Karpas-422 (cell line): ENCODE results near the gene ZNF784. TPM values are rescaled to one million over a fixed set of nuclear protein-coding genes. Genes with fewer than 3 reads are reported as not detected.

Source experiments
- DNase-seq: peaks from one replicate; pipeline ENCODE4 v3.0.0-alpha.2; 2015
- H2AFZ ChIP-seq: fragments of 200-600 bp; sonication (generic); 2 replicates; pipeline ENCODE4 v1.6.1; 2014; ENCODE audit warnings: antibody characterized with exemption, low read length, mixed read lengths
- H3K27ac ChIP-seq: fragments of 200-600 bp; sonication (generic); 2 replicates; pipeline ENCODE4 v1.5.1; 2014; ENCODE audit warnings: mild to moderate bottlenecking, low read length, moderate library complexity
- H3K27me3 ChIP-seq: fragments of 200-600 bp; sonication (generic); 2 replicates; pipeline ENCODE4 v1.6.1; 2014; ENCODE audit warnings: low read length, mixed read lengths
- H3K36me3 ChIP-seq: fragments of 200-600 bp; sonication (generic); 2 replicates; pipeline ENCODE4 v1.6.1; 2014; ENCODE audit warnings: low read length, mixed read lengths; ENCODE audit not compliant: insufficient read depth
- H3K4me1 ChIP-seq: fragments of 200-600 bp; sonication (generic); 2 replicates; pipeline ENCODE4 v1.6.1; 2014; ENCODE audit warnings: mild to moderate bottlenecking, low read length, mixed read lengths
- H3K4me2 ChIP-seq: fragments of 200-600 bp; sonication (generic); 2 replicates; pipeline ENCODE4 v1.6.1; 2014; ENCODE audit warnings: low read length, low read depth, mild to moderate bottlenecking; ENCODE audit not compliant: poor library complexity, severe bottlenecking
- H3K4me3 ChIP-seq: fragments of 200-600 bp; sonication (generic); 2 replicates; pipeline ENCODE4 v1.5.1; 2014; ENCODE audit warnings: mild to moderate bottlenecking, antibody characterized with exemption, low read length, mixed read lengths
- H3K79me2 ChIP-seq: fragments of 200-600 bp; sonication (generic); 2 replicates; pipeline ENCODE4 v1.6.1; 2014; ENCODE audit warnings: mild to moderate bottlenecking, low read length, mixed read lengths
- H3K9ac ChIP-seq: fragments of 200-600 bp; sonication (generic); 2 replicates; pipeline ENCODE4 v1.6.0; 2014; ENCODE audit warnings: low read length
- H3K9me2 ChIP-seq: fragments of 200-600 bp; sonication (generic), shearing (Covaris generic); replicated peaks from 2 replicates; pipeline ENCODE4 v1.6.0; 2014; ENCODE audit warnings: mild to moderate bottlenecking, low read length, moderate library complexity; ENCODE audit not compliant: insufficient read depth
- H3K9me3 ChIP-seq: fragments of 300-700, 200-600 bp; sonication (generic); 2 replicates; pipeline ENCODE4 v1.6.1; 2014; ENCODE audit warnings: low read length, mixed read lengths
- H4K20me1 ChIP-seq: fragments of 200-600 bp; sonication (generic); 2 replicates; pipeline ENCODE4 v1.6.1; 2014; ENCODE audit warnings: mild to moderate bottlenecking, antibody characterized with exemption, low read length, low read depth; ENCODE audit not compliant: insufficient read depth
- total RNA-seq: library from RNA; depleted of rRNA; stranded (reverse); fragments of >200 nt; shearing (Covaris generic); gene quantifications from 2 replicates; pipeline ENCODE4 v1.2.3, GENCODE V29; 2014; ENCODE audit warnings: low replicate concordance

The ZNF784 gene
- total RNA-seq, 1 experiment from 2014 or later: 2.8 TPM

- Histone ChIP-seq H3K36me3 (peaks cover 15% of the 10 kb centered on the region), H3K9me2 (no peaks in the 10 kb centered on the region)
Measured at GRCh38 chr19:55648585-55649267, 24.4 kb upstream of the ZNF784 start.

GRCh38 chr19:55647732-55648584 lies 23.6 kb upstream of the ZNF784 start, which contains the start of gene CCDC106:
CCDC106 (plus strand) TSS chr19:55648212; CDS start chr19:55649047, 835 bp downstream.
- H3K4me3 ChIP-seq: peak within 1 kb of the TSS; percentile 67
- no peaks in the 10 kb centered on the region for H3K9me2 ChIP-seq
- H4K20me1 ChIP-seq: no peaks in the 10 kb centered on the region; the same call in 1 of the 2 replicates
- peak within 1 kb of the TSS; percentile 96 for H3K27ac ChIP-seq
- H3K27me3 ChIP-seq: no peaks in the 10 kb centered on the region
- H2AFZ ChIP-seq: no peak within 1 kb of the TSS; the same call in 1 of the 2 replicates
- H3K4me2 ChIP-seq: peak within 1 kb of the TSS; percentile 74
- no peaks in the 10 kb centered on the region for H3K9me3 ChIP-seq
- peak; percentile 92 for DNase-seq
- peaks cover 51% of the 10 kb centered on the region for H3K4me1 ChIP-seq
- H3K79me2 ChIP-seq: peaks cover 43% of the 10 kb centered on the region
- H3K9ac ChIP-seq: peak within 1 kb of the TSS; percentile 87
- H3K36me3 ChIP-seq: peaks cover 15% of the 10 kb centered on the region

More at GRCh38 chr19:55648585-55649267, 24.4 kb upstream of the ZNF784 start:
- no peak for DNase-seq
- Histone ChIP-seq H3K79me2 (peaks cover 35% of the 10 kb centered on the region), H3K9ac (peak overlapping the region; percentile 87), H3K27me3 (no peaks in the 10 kb centered on the region), H4K20me1 (no peaks in the 10 kb centered on the region; the same call in 1 of the 2 replicates), H3K4me1 (peaks cover 49% of the 10 kb centered on the region), H3K4me3 (peak overlapping the region; percentile 67), H3K9me3 (no peaks in the 10 kb centered on the region), H3K4me2 (peak overlapping the region; percentile 74), H3K27ac (peak overlapping the region; percentile 96), H2AFZ (no peak overlapping the region)

GRCh38 chr19:55646889-55647731 lies 22.7 kb upstream of the ZNF784 start:
- Histone ChIP-seq H3K4me3 (peak overlapping the region; percentile 67), H3K36me3 (peaks cover 15% of the 10 kb centered on the region), H3K9me3 (no peaks in the 10 kb centered on the region), H3K9ac (peak overlapping the region; percentile 87), H3K4me2 (peak overlapping the region; percentile 74), H3K4me1 (peaks cover 58% of the 10 kb centered on the region), H3K79me2 (peaks cover 51% of the 10 kb centered on the region), H3K27me3 (no peaks in the 10 kb centered on the region), H3K9me2 (no peaks in the 10 kb centered on the region), H2AFZ (no peak overlapping the region), H3K27ac (peak overlapping the region; percentile 96), H4K20me1 (no peaks in the 10 kb centered on the region; the same call in 1 of the 2 replicates)
- peak; percentile 94 for DNase-seq

- no peaks in the 10 kb centered on the region for H3K9me2 ChIP-seq
- H3K79me2 ChIP-seq: peaks cover 61% of the 10 kb centered on the region
- H3K9ac ChIP-seq: peak overlapping the region; percentile 99
- no peaks in the 10 kb centered on the region for H3K27me3 ChIP-seq
- H3K4me1 ChIP-seq: peaks cover 59% of the 10 kb centered on the region
- H3K4me2 ChIP-seq: peak overlapping the region; percentile 93
- no peak for DNase-seq
- no peaks in the 10 kb centered on the region; the same call in 1 of the 2 replicates for H4K20me1 ChIP-seq
- peaks cover 15% of the 10 kb centered on the region for H3K36me3 ChIP-seq
- H3K9me3 ChIP-seq: no peaks in the 10 kb centered on the region
- H3K27ac ChIP-seq: peak overlapping the region; percentile 96
- H2AFZ ChIP-seq: no peak overlapping the region
- peak overlapping the region; percentile 95 for H3K4me3 ChIP-seq
Measured at GRCh38 chr19:55645512-55645881, 21.1 kb upstream of the ZNF784 start.

DNA sequence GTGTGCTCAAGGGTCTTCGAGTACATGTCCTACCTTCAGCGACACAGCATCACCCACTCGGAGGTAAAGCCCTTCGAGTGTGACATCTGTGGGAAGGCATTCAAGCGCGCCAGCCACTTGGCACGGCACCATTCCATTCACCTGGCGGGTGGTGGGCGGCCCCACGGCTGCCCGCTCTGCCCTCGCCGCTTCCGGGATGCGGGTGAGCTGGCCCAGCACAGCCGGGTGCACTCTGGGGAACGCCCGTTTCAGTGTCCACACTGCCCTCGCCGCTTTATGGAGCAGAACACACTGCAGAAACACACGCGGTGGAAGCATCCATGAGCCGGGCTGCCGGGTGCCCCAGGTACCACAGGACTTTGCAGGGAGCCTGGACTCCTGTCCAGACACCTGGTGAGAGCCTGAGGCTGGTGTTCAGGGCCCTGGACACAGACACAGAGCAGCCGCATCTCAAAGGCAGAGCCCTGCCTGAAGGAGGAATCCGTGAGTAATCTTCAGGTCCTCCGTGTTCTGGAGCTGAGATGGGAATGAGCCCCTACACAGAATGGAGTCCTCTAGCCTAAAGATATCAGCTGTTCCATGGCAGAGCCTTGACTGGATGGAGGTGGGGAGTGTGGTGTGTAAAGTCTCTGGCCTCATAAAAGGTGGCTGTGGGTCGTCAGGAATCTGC lies 20.6 kb upstream of the ZNF784 start:
- Histone ChIP-seq H3K27me3 (no peaks in the 10 kb centered on the region), H4K20me1 (no peaks in the 10 kb centered on the region; the same call in 1 of the 2 replicates), H3K4me2 (peak overlapping the region; percentile 93), H2AFZ (no peak overlapping the region), H3K27ac (peak overlapping the region; percentile 96), H3K79me2 (peaks cover 61% of the 10 kb centered on the region), H3K36me3 (peaks cover 15% of the 10 kb centered on the region), H3K4me1 (peaks cover 65% of the 10 kb centered on the region), H3K9ac (peak overlapping the region; percentile 99), H3K4me3 (peak overlapping the region; percentile 95), H3K9me3 (no peaks in the 10 kb centered on the region), H3K9me2 (no peaks in the 10 kb centered on the region)
- DNase-seq: peak; percentile 83

GRCh38 chr19:55644191-55644833 lies 19.9 kb upstream of the ZNF784 start:
- no peaks in the 10 kb centered on the region for H3K9me3 ChIP-seq
- H3K9me2 ChIP-seq: no peaks in the 10 kb centered on the region
- peak overlapping the region; percentile 95 for H3K4me3 ChIP-seq
- no peak overlapping the region for H2AFZ ChIP-seq
- peaks cover 66% of the 10 kb centered on the region for H3K4me1 ChIP-seq
- peaks cover 15% of the 10 kb centered on the region for H3K36me3 ChIP-seq
- peak overlapping the region; percentile 99 for H3K9ac ChIP-seq
- H3K27me3 ChIP-seq: no peaks in the 10 kb centered on the region
- peaks cover 58% of the 10 kb centered on the region for H3K79me2 ChIP-seq
- peak overlapping the region; percentile 96 for H3K27ac ChIP-seq
- DNase-seq: peak; percentile 67
- H4K20me1 ChIP-seq: no peaks in the 10 kb centered on the region; the same call in 1 of the 2 replicates
- peak overlapping the region; percentile 93 for H3K4me2 ChIP-seq

DNA sequence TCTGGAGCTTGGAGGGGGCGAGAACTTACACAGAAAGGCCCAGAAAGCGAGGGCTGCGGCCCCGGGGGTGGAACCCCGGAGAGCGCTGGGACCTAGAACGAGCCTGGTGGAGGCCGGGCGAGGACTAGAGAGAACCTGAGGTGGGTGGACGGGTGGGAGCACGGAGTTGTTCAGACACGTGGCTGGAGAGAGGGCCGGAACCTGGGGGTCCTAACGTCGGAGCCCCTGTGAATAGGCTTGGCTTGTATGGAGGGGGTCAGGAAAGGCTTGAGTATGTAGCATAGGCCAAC lies 19.5 kb upstream of the ZNF784 start:
- Histone ChIP-seq H4K20me1 (no peaks in the 10 kb centered on the region; the same call in 1 of the 2 replicates), H3K9me2 (no peaks in the 10 kb centered on the region), H3K79me2 (peaks cover 54% of the 10 kb centered on the region), H3K4me3 (peak overlapping the region; percentile 95), H2AFZ (no peak overlapping the region), H3K9ac (peak overlapping the region; percentile 99), H3K9me3 (no peaks in the 10 kb centered on the region), H3K4me2 (peak overlapping the region; percentile 93), H3K4me1 (peaks cover 64% of the 10 kb centered on the region), H3K27me3 (no peaks in the 10 kb centered on the region), H3K27ac (peak overlapping the region; percentile 96), H3K36me3 (peaks cover 15% of the 10 kb centered on the region)
- DNase-seq: no peak
